ENCODE results near the gene PTRHD1. TPM values are rescaled to one million over a fixed set of nuclear protein-coding genes. Genes with fewer than 3 reads are reported as not detected.

The PTRHD1 gene
- total and polyA plus RNA-seq, 2 donors: 17.1 to 25.3 TPM

DNA sequence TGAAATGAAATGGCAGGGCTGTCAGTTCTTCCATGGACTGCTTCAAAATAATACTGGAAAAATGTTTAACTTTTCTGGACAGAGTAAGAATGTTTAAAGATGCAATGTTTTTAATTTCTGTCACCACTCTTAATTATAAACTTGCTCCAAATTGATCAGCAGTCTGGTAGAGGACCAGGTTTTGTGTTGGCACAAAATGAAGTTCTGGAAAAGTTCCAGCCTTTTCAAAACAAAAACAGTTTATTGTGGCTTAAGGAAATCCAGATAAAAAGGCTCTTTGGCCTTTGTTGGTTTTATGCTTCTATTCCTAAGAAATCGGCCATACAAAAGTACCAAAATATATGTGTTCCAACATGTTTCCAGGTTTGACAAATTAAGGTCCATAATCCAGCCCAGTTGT, 48.8 kb downstream of the PTRHD1 start:
- WGBS: 44% methylated on average over 1 of the region's 1 CpG
- no peaks in the 10 kb centered on the region for H3K4me1 ChIP-seq (ENCODE audit: insufficient read depth)
- H3K4me3 ChIP-seq (ENCODE audit: low read depth, low read length): no peak overlapping the region
- no peak overlapping the region for H3K27ac ChIP-seq (ENCODE audit: low read depth)
- DNase-seq (ENCODE audit: extremely low spot score): no peak
- no peaks in the 10 kb centered on the region for H3K36me3 ChIP-seq (ENCODE audit: insufficient read depth)

- no peak overlapping the region for H3K27ac ChIP-seq (ENCODE audit: low read depth)
- WGBS: 75% methylated on average over 3 of the region's 3 CpGs
- H3K36me3 ChIP-seq (ENCODE audit: insufficient read depth): no peaks in the 10 kb centered on the region
- no peak for DNase-seq (ENCODE audit: extremely low spot score)
- no peak overlapping the region for H3K4me3 ChIP-seq (ENCODE audit: low read depth, low read length)
- H3K4me1 ChIP-seq (ENCODE audit: insufficient read depth): no peaks in the 10 kb centered on the region
Observed at GRCh38 chr2:24743924-24744323, 49.3 kb downstream of the PTRHD1 start.

- no peak for DNase-seq (ENCODE audit: extremely low spot score)
- H3K36me3 ChIP-seq (ENCODE audit: insufficient read depth): no peaks in the 10 kb centered on the region
- 87% methylated on average over 1 of the region's 1 CpG for WGBS
Observed at GRCh38 chr2:24742730-24743129, 50.5 kb downstream of the PTRHD1 start.

DNA sequence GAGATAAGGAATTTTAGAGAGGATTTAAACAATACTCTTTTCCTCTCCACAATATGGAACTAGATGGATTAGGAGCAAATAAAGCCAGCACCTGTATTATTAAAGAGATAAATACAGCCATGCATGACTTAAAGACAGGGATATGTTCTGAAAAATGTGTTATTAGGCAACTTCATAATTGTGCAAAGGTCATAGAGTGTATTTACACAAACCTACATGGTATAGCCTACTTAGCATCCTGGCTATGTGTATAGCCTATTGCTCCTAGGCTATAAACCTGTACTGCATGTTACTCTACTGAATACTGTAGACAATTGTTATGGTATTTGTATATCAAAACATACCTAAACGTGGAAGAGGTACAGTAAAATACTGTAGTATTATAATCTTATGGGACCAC, 53.0 kb downstream of the PTRHD1 start:
- 84% methylated on average over 1 of the region's 1 CpG for WGBS
- Histone ChIP-seq H3K27ac (ENCODE audit: low read depth) (no peak overlapping the region), H3K36me3 (ENCODE audit: insufficient read depth) (no peaks in the 10 kb centered on the region), H3K4me1 (ENCODE audit: insufficient read depth) (no peaks in the 10 kb centered on the region), H3K4me3 (ENCODE audit: low read depth, low read length) (no peak overlapping the region)
- no peak for DNase-seq (ENCODE audit: extremely low spot score)

More at GRCh38 chr2:24742730-24743129, 50.5 kb downstream of the PTRHD1 start:
- Histone ChIP-seq H3K27ac (ENCODE audit: low read depth) (no peak overlapping the region), H3K4me3 (ENCODE audit: low read depth, low read length) (no peak overlapping the region), H3K4me1 (ENCODE audit: insufficient read depth) (no peaks in the 10 kb centered on the region)

Other genes with a start within 250 kb of the PTRHD1 start
- 13.4 TPM for gene CENPO, start within 50 bp of the PTRHD1 start, total RNA-seq
- 2.4 TPM for gene CENPO, start within 50 bp of the PTRHD1 start, polyA plus RNA-seq
- 28.3 TPM for gene ADCY3, start 126.8 kb upstream of the PTRHD1 start, total RNA-seq
- gene ADCY3, start 126.8 kb upstream of the PTRHD1 start, polyA plus RNA-seq: 65.2 TPM
- gene DNAJC27, start 178.6 kb upstream of the PTRHD1 start, total RNA-seq: 13.3 TPM
- 6.3 TPM for gene DNAJC27, start 178.6 kb upstream of the PTRHD1 start, polyA plus RNA-seq
- gene EFR3B, start 248.7 kb upstream of the PTRHD1 start, total RNA-seq: 3.8 TPM
- gene EFR3B, start 248.7 kb upstream of the PTRHD1 start, polyA plus RNA-seq: 0.51 TPM